Stomach (tissue), 4 donors: Measurements from ENCODE around the gene VGLL3.

Experiments
- EP300 ChIP-seq: sonication (generic); formaldehyde crosslinking; IDR thresholded peaks from one replicate; pipeline ENCODE4 v1.6.1; 2017; ENCODE audit warnings: antibody characterized with exemption
- POLR2A ChIP-seq, 4 donors: fragments of 450-650 bp; IDR thresholded peaks; one replicate each; pipeline ENCODE4 v1.6.1; 2016; ENCODE audit warnings: antibody characterized with exemption in 4 of 4, control low read depth in 2 of 4, mild to moderate bottlenecking in 1 of 4, moderate library complexity in 1 of 4
- POLR2AphosphoS5 ChIP-seq, 3 donors: sonication (generic); formaldehyde crosslinking; IDR thresholded peaks; one replicate each; pipeline ENCODE4 v1.6.1; 2016; ENCODE audit warnings: antibody characterized with exemption in 3 of 3
- TF ChIP-seq, protein P1 (sequence below), 7 experiments: fragments of 450-650 bp in 4 of 7; fragments of 200-600 bp in 3 of 7; sonication (generic) in 3 of 7; IDR thresholded peaks; one replicate each; pipeline ENCODE4 v1.5.1; 2016 to 2019; ENCODE audit warnings: antibody characterized with exemption in 7 of 7, control low read depth in 2 of 7, mild to moderate bottlenecking in 1 of 7

DNA sequence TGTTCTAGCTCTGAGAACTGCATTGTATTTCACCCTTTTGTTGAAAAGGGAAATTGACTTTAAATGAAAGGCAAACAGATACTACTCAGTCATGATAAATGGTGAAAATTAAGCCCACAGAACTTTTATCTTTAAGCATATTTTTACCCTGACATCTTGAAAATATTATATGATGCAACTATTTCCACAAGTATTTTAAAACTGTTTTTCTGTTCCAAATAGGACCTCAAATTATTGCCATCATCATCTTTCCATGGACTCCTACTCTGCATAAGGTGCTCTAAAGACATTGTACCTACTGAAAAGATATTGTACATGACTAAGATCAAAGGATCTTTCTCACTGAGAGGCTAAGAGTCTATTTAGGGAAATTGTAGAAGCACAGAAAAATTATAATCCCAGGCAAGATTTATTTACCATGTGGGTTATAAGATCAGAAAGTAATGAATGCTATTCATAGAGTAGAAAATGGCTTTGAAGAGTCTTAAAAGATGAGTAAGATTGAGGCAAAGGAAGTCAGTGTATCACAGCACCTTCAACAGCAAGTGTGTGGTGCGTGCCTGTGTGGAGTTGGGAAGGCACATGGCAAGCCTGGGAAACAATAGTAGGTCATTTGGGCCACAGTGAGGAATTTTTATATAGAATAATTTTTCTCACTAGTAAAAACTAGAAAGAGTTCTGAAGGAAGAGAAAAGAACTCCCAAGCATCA is 68.8 kb downstream of the VGLL3 start:
- TF ChIP-seq, protein P1, sequence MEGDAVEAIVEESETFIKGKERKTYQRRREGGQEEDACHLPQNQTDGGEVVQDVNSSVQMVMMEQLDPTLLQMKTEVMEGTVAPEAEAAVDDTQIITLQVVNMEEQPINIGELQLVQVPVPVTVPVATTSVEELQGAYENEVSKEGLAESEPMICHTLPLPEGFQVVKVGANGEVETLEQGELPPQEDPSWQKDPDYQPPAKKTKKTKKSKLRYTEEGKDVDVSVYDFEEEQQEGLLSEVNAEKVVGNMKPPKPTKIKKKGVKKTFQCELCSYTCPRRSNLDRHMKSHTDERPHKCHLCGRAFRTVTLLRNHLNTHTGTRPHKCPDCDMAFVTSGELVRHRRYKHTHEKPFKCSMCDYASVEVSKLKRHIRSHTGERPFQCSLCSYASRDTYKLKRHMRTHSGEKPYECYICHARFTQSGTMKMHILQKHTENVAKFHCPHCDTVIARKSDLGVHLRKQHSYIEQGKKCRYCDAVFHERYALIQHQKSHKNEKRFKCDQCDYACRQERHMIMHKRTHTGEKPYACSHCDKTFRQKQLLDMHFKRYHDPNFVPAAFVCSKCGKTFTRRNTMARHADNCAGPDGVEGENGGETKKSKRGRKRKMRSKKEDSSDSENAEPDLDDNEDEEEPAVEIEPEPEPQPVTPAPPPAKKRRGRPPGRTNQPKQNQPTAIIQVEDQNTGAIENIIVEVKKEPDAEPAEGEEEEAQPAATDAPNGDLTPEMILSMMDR (IDR thresholded peaks at IDR 0.05) = no peak
- no peak for TF ChIP-seq POLR2A (IDR thresholded peaks at IDR 0.05)
- no peak for TF ChIP-seq POLR2AphosphoS5 (IDR thresholded peaks at IDR 0.05)
- no peak for TF ChIP-seq EP300
